Neural crest cell (in vitro differentiated cells): Measurements from ENCODE around the gene EHD2. TPM values are rescaled to one million over a fixed set of nuclear protein-coding genes. Genes with fewer than 3 reads are reported as not detected.

Experiments
- DNase-seq: peaks from one replicate; pipeline ENCODE4 v3.0.0; 2021; ENCODE audit warnings: low read depth, mixed read lengths, low spot score
- H3K27ac Mint-ChIP-seq: one replicate; pipeline ENCODE4 v1.8.0; 2021; ENCODE audit warnings: mild to moderate bottlenecking, mixed read lengths; ENCODE audit not compliant: unreplicated experiment
- H3K27me3 Mint-ChIP-seq: 2 replicates; pipeline ENCODE4 v1.8.0; 2021; ENCODE audit warnings: low read depth, mild to moderate bottlenecking, mixed read lengths
- H3K36me3 Mint-ChIP-seq: 2 replicates; pipeline ENCODE4 v1.8.0; 2021; ENCODE audit warnings: low read depth, mild to moderate bottlenecking, mixed read lengths
- H3K4me1 Mint-ChIP-seq: 2 replicates; pipeline ENCODE4 v1.8.0; 2021; ENCODE audit warnings: mixed read lengths
- H3K4me3 Mint-ChIP-seq: one replicate; pipeline ENCODE4 v1.8.0; 2021; ENCODE audit warnings: mild to moderate bottlenecking, mixed read lengths
- H3K9me3 Mint-ChIP-seq: 2 replicates; pipeline ENCODE4 v1.8.0; 2021; ENCODE audit warnings: mixed read lengths
- total RNA-seq: library from RNA; stranded (reverse); gene quantifications from 2 replicates; pipeline ENCODE4 v1.2.1, GENCODE V29; 2021
- TF ChIP-seq, protein P1 (sequence below): fragments of 200-600 bp; sonication (generic); conservative IDR thresholded peaks from 2 replicates; pipeline ENCODE4 v1.5.0; 2021; ENCODE audit warnings: antibody characterized with exemption, mild to moderate bottlenecking

Gene EHD2
- total RNA-seq, 1 donor from 2014 or later, result 0.47 TPM

DNA sequence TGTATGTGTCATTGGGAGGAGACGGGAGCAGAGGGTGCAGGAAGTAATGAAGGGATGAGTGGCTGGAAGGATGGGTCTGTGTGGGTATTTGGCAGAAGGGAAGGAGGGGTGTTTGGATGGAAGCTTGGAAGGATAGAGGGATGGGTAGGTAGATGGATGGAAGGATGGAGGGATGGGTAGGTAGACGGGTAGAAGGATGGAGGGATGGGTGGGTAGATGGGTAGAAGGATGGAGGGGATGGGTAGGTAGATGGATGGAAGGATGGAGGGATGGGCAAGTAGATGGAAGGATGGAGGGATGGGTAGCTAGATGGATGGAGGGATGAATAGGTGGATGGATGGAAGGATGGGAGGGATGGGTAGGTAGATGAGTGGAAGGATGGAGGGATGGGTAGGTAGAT lies 41.7 kb upstream of the EHD2 start:
- Mint-ChIP-seq H3K27ac (no peak overlapping the region), H3K4me3 (no peak overlapping the region), H3K27me3 (no peaks in the 10 kb centered on the region), H3K36me3 (peaks cover 14% of the 10 kb centered on the region), H3K4me1 (peaks cover 12% of the 10 kb centered on the region), H3K9me3 (no peaks in the 10 kb centered on the region)
- DNase-seq, result no peak
- TF ChIP-seq, protein P1, sequence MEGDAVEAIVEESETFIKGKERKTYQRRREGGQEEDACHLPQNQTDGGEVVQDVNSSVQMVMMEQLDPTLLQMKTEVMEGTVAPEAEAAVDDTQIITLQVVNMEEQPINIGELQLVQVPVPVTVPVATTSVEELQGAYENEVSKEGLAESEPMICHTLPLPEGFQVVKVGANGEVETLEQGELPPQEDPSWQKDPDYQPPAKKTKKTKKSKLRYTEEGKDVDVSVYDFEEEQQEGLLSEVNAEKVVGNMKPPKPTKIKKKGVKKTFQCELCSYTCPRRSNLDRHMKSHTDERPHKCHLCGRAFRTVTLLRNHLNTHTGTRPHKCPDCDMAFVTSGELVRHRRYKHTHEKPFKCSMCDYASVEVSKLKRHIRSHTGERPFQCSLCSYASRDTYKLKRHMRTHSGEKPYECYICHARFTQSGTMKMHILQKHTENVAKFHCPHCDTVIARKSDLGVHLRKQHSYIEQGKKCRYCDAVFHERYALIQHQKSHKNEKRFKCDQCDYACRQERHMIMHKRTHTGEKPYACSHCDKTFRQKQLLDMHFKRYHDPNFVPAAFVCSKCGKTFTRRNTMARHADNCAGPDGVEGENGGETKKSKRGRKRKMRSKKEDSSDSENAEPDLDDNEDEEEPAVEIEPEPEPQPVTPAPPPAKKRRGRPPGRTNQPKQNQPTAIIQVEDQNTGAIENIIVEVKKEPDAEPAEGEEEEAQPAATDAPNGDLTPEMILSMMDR, result no peak

DNA sequence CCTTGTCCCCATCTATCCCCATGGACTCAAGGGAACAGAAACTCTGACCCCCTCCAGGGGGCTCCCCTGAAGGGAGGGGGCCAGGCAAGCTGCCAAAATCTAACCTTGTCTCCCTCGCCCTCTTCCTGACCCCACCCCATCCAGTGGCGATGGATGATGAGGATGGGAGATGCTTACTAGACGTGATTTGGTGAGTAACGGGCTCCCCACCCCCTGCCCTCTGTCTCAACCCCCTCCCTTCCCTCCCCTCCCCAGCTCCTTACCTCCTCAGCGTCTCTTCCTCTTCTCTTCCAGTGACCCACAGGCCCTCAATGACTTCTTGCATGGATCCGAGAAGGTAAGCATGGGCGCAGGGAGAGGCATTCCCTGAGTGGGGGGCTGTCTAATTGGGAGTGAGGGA lies 39.8 kb upstream of the EHD2 start:
- H3K4me3 Mint-ChIP-seq, result no peak overlapping the region
- TF ChIP-seq, protein P1, result no peak
- H3K9me3 Mint-ChIP-seq, result no peaks in the 10 kb centered on the region
- no peaks in the 10 kb centered on the region for H3K27me3 Mint-ChIP-seq
- DNase-seq, result no peak
- no peak overlapping the region for H3K27ac Mint-ChIP-seq
- H3K36me3 Mint-ChIP-seq, result peaks cover 21% of the 10 kb centered on the region
- no peaks in the 10 kb centered on the region for H3K4me1 Mint-ChIP-seq

GRCh38 chr19:47674548-47674947 lies 38.7 kb upstream of the EHD2 start:
- no peaks in the 10 kb centered on the region for H3K4me1 Mint-ChIP-seq
- H3K4me3 Mint-ChIP-seq, result no peak overlapping the region
- H3K27me3 Mint-ChIP-seq, result no peaks in the 10 kb centered on the region
- H3K27ac Mint-ChIP-seq, result no peak overlapping the region
- TF ChIP-seq, protein P1, result no peak
- peaks cover 21% of the 10 kb centered on the region for H3K36me3 Mint-ChIP-seq
- no peak for DNase-seq
- no peaks in the 10 kb centered on the region for H3K9me3 Mint-ChIP-seq

DNA sequence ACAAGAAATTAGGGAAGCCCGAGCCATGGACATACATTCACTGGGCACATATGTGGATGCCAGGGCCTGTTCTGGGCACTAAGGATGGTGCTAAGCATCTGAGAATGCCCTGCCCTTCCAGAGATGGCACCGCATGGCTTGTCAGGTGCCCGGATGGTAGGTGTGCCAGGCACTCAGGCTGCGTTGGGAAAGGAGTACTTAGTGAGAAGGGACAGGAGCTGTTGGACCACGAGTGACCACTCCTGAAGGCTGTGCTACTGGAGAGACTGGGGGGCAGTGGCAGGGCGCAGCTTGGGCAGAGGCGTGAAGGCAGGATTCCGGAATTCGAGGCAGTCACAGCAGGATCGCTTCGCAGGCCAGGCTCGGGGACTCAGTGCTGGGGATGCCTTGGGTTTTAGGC lies 38.0 kb upstream of the EHD2 start:
- Mint-ChIP-seq H3K4me1 (no peaks in the 10 kb centered on the region), H3K27ac (peak overlapping the region; percentile 78), H3K27me3 (no peaks in the 10 kb centered on the region), H3K4me3 (no peak overlapping the region), H3K36me3 (peaks cover 19% of the 10 kb centered on the region), H3K9me3 (no peaks in the 10 kb centered on the region)
- TF ChIP-seq, protein P1, result no peak
- DNase-seq, result no peak

DNA sequence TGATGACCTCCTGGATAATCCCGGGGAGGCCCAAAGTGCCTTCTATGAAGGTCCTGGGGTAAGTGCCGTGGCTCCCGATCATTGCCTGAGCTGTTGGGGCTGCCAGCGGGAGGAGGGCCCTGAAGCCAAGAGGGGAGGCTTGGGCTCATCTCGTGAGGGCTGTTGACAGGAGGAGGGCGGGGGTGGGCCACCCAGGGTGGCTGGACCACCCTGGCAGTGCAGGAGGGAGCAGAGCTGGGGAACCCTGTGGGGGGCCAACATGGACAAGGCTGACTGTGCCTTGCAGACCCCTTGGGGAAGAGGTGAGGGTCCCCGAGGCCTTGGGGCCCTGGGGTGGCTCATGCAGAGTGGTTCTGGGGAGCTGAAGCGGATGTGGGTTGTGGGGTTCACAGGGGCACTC lies 37.4 kb upstream of the EHD2 start:
- Mint-ChIP-seq H3K27ac (no peak overlapping the region), H3K27me3 (no peaks in the 10 kb centered on the region), H3K4me1 (no peaks in the 10 kb centered on the region), H3K36me3 (peaks cover 16% of the 10 kb centered on the region), H3K4me3 (no peak overlapping the region), H3K9me3 (no peaks in the 10 kb centered on the region)
- TF ChIP-seq, protein P1, result no peak
- DNase-seq, result no peak

DNA sequence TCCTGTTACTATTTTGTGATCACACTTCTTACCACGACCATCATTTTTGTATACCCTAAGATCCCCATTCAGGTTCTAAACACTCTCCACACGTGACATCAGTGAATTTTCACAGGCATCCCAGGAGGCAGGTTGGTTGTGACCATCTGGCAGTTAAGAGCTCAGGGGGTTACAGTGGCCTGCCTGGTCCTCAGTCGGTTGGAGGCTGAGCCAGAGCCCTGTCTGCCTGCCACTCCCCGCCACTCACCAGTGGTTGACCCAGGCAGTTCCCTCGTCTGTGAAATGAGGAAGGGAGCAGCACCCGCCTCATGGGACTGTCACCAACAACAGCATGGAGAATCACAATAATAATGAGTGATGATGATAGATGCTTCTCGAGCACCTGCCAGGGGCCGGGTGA lies 36.4 kb upstream of the EHD2 start:
- DNase-seq, result no peak
- TF ChIP-seq, protein P1, result no peak
- Mint-ChIP-seq H3K27ac (no peak overlapping the region), H3K36me3 (peaks cover 20% of the 10 kb centered on the region), H3K4me3 (no peak overlapping the region), H3K9me3 (no peaks in the 10 kb centered on the region), H3K27me3 (no peaks in the 10 kb centered on the region), H3K4me1 (no peaks in the 10 kb centered on the region)
